ENCODE results near the gene PPP1R8. TPM values are rescaled to one million over a fixed set of nuclear protein-coding genes. Genes with fewer than 3 reads are reported as not detected.

PPP1R8 gene
- total and polyA plus RNA-seq, 2 donors (not counting 1 experiment from before 2014, with no cell fraction given), result 42.2 to 48.9 TPM

DNA sequence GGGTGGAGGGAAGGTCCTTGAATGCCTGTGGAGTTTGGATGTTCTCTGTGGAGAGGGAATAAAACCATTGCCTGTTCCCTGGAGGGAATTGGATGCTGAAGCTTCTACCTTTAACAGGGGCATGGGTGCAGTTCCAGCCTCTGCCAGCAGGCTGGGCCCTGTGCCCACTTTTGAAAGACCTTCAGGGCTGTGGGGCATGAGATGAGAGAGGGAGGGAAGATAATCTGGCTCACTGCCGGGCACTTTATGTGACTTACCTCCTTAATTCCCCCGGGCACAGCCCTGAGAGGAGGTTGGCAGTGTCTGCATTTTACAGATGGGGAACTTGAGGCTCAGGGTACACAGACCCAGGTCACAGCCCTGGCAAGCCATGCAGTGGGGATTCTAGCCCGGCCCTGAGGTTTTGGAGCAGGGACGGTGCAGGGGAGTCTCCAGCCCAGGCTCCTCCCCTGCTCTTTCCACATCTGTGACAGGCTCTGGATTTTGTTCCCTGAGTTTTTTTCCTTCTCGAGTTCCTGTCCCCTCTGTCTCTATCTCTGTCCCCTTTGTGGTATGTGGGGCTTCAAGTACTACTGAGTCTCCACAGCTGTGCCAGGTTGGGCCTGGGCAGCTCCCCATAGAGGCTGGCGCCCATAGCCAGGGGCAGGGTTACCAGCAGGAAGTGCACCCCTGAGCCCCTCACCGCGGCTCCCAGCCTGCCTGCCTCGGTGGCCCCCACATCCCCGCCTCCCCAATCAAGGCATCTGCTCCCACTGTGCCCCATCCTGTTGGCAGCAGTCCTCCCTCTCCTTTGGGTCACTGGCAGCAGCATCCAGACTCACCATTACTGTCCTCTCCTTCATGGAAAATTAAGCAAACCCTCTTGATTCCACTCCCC, 27.7 kb downstream of the PPP1R8 start:
- Histone ChIP-seq H3K4me3 (replicated peaks in 1 of 4; ENCODE audit: control extremely low read depth in 1 of 4, insufficient read depth in 1 of 4, low read depth in 3 of 4, low read length in 4 of 4) (no peak overlapping the region), H3K27me3 (ENCODE audit: control insufficient read depth, insufficient read depth, low read length) (no peaks in the 10 kb centered on the region), H3K4me2 (ENCODE audit: extremely low read depth, insufficient read depth, low read length) (peak overlapping the region; percentile 44), H3K36me3 (ENCODE audit: control insufficient read depth, insufficient read depth, low read length) (no peaks in the 10 kb centered on the region), H2AFZ (ENCODE audit: low read length) (peak overlapping the region; percentile 66), H3K9me3 (ENCODE audit: control insufficient read depth, insufficient read depth, low read depth, low read length) (no peaks in the 10 kb centered on the region), H3K79me2 (ENCODE audit: control insufficient read depth, insufficient read depth, low read length) (no peaks in the 10 kb centered on the region), H3K27ac (ENCODE audit: insufficient read depth, low read length) (no peak overlapping the region), H4K20me1 (ENCODE audit: control insufficient read depth, extremely low read depth, insufficient read depth, low read length) (no peaks in the 10 kb centered on the region), H3K4me1 (ENCODE audit: control insufficient read depth, extremely low read depth, insufficient read depth, low read length) (peaks cover 6% of the 10 kb centered on the region), H3K9ac (ENCODE audit: insufficient read depth, low read length) (no peak overlapping the region)
- TF ChIP-seq CTCF (conservative IDR thresholded peaks at IDR 0.05 in 1 of 2, IDR thresholded peaks at IDR 0.05 in 1 of 2; ENCODE audit: low read depth in 1 of 2, low read length in 2 of 2) (peak; percentile 99), EZH2 (IDR thresholded peaks at IDR 0.05; ENCODE audit: low read length, missing control alignments) (no peak)
- peak; percentile 68 to 88 for DNase-seq (ENCODE audit: low read depth in 2 of 2)

- no peak overlapping the region for H3K4me2 ChIP-seq (ENCODE audit: extremely low read depth, insufficient read depth, low read length)
- no peaks in the 10 kb centered on the region for H3K27me3 ChIP-seq (ENCODE audit: control insufficient read depth, insufficient read depth, low read length)
- no peak overlapping the region for H3K4me3 ChIP-seq (replicated peaks in 1 of 4; ENCODE audit: control extremely low read depth in 1 of 4, insufficient read depth in 1 of 4, low read depth in 3 of 4, low read length in 4 of 4)
- peaks cover 6% of the 10 kb centered on the region for H3K4me1 ChIP-seq (ENCODE audit: control insufficient read depth, extremely low read depth, insufficient read depth, low read length)
- H3K9me3 ChIP-seq (ENCODE audit: control insufficient read depth, insufficient read depth, low read depth, low read length), result no peaks in the 10 kb centered on the region
- DNase-seq (ENCODE audit: low read depth in 2 of 2), result no peak
- no peaks in the 10 kb centered on the region for H3K36me3 ChIP-seq (ENCODE audit: control insufficient read depth, insufficient read depth, low read length)
- H3K79me2 ChIP-seq (ENCODE audit: control insufficient read depth, insufficient read depth, low read length), result no peaks in the 10 kb centered on the region
- H3K27ac ChIP-seq (ENCODE audit: insufficient read depth, low read length), result no peak overlapping the region
- H3K9ac ChIP-seq (ENCODE audit: insufficient read depth, low read length), result no peak overlapping the region
- TF ChIP-seq CTCF (conservative IDR thresholded peaks at IDR 0.05 in 1 of 2, IDR thresholded peaks at IDR 0.05 in 1 of 2; ENCODE audit: low read depth in 1 of 2, low read length in 2 of 2) (no peak), EZH2 (IDR thresholded peaks at IDR 0.05; ENCODE audit: low read length, missing control alignments) (no peak)
- H4K20me1 ChIP-seq (ENCODE audit: control insufficient read depth, extremely low read depth, insufficient read depth, low read length), result no peaks in the 10 kb centered on the region
- no peak overlapping the region for H2AFZ ChIP-seq (ENCODE audit: low read length)
Measured at GRCh38 chr1:27858949-27859576, 28.5 kb downstream of the PPP1R8 start.

GRCh38 chr1:27861436-27861835, 30.9 kb downstream of the PPP1R8 start:
- TF ChIP-seq CTCF (conservative IDR thresholded peaks at IDR 0.05 in 1 of 2, IDR thresholded peaks at IDR 0.05 in 1 of 2; ENCODE audit: low read depth in 1 of 2, low read length in 2 of 2) (no peak), EZH2 (IDR thresholded peaks at IDR 0.05; ENCODE audit: low read length, missing control alignments) (no peak)
- no peak overlapping the region for H3K9ac ChIP-seq (ENCODE audit: insufficient read depth, low read length)
- no peaks in the 10 kb centered on the region for H3K9me3 ChIP-seq (ENCODE audit: control insufficient read depth, insufficient read depth, low read depth, low read length)
- no peaks in the 10 kb centered on the region for H3K27me3 ChIP-seq (ENCODE audit: control insufficient read depth, insufficient read depth, low read length)
- no peak overlapping the region for H2AFZ ChIP-seq (ENCODE audit: low read length)
- DNase-seq (ENCODE audit: low read depth in 2 of 2), result no peak
- no peaks in the 10 kb centered on the region for H4K20me1 ChIP-seq (ENCODE audit: control insufficient read depth, extremely low read depth, insufficient read depth, low read length)
- H3K27ac ChIP-seq (ENCODE audit: insufficient read depth, low read length), result no peak overlapping the region
- H3K4me3 ChIP-seq (replicated peaks in 1 of 4; ENCODE audit: control extremely low read depth in 1 of 4, insufficient read depth in 1 of 4, low read depth in 3 of 4, low read length in 4 of 4), result no peak overlapping the region
- peaks cover 6% of the 10 kb centered on the region for H3K4me1 ChIP-seq (ENCODE audit: control insufficient read depth, extremely low read depth, insufficient read depth, low read length)
- no peaks in the 10 kb centered on the region for H3K36me3 ChIP-seq (ENCODE audit: control insufficient read depth, insufficient read depth, low read length)
- H3K4me2 ChIP-seq (ENCODE audit: extremely low read depth, insufficient read depth, low read length), result no peak overlapping the region
- H3K79me2 ChIP-seq (ENCODE audit: control insufficient read depth, insufficient read depth, low read length), result no peaks in the 10 kb centered on the region
